Activated naive CD4-positive, alpha-beta T cell treated with anti-CD3 and anti-CD28 coated beads for 36 hours (primary cell): Measurements from ENCODE around the gene COL28A1. TPM values are rescaled to one million over a fixed set of nuclear protein-coding genes. Genes with fewer than 3 reads are reported as not detected.

Experiments used
- CTCF ChIA-PET: fragments of 350-600 bp; sonication (Branson Sonifier 250); formaldehyde crosslinking; loops from one replicate; lab custom pipeline; 2021; ENCODE audit warnings: antibody characterized with exemption; lab: Charles Lee
- DNase-seq: peaks from one replicate; pipeline ENCODE4 v3.0.0-alpha.2; 2020
- H3K27ac Mint-ChIP-seq: one replicate; pipeline ENCODE4 v1.8.0; 2021; ENCODE audit warnings: mild to moderate bottlenecking, mixed read lengths
- H3K27me3 Mint-ChIP-seq: one replicate; pipeline ENCODE4 v1.8.0; 2021; ENCODE audit warnings: low read depth, mixed read lengths
- H3K36me3 Mint-ChIP-seq: one replicate; pipeline ENCODE4 v1.8.0; 2021; ENCODE audit warnings: low read depth, mixed read lengths
- H3K4me1 Mint-ChIP-seq: one replicate; pipeline ENCODE4 v1.8.0; 2021; ENCODE audit warnings: low read depth, mixed read lengths
- H3K4me3 Mint-ChIP-seq: one replicate; pipeline ENCODE4 v1.8.0; 2021; ENCODE audit warnings: mild to moderate bottlenecking, moderate library complexity, mixed read lengths
- H3K9me3 Mint-ChIP-seq: one replicate; pipeline ENCODE4 v1.8.0; 2021; ENCODE audit warnings: mixed read lengths
- intact Hi-C: fragments of 100-400 bp; cut with micrococcal nuclease; formaldehyde crosslinking; loops from one replicate; pipeline ENCODE4 v1.15.1; 2023
- total RNA-seq, 2 experiments: library from RNA; stranded (reverse); gene quantifications; one replicate each; pipeline ENCODE4 v1.2.3, GENCODE V29; 2021

The COL28A1 gene
- total RNA-seq, 2 experiments from 2014 or later: not detected

- CTCF ChIA-PET: no interaction called here
These were observed 21.6 kb upstream of the COL28A1 start for GRCh38 chr7:7557252-7557651.

GRCh38 chr7:7556852-7557251 is 21.2 kb upstream of the COL28A1 start:
- peaks cover 9% of the 10 kb centered on the region for H3K9me3 Mint-ChIP-seq
- no peak overlapping the region for H3K27ac Mint-ChIP-seq
- H3K36me3 Mint-ChIP-seq: peaks cover 5% of the 10 kb centered on the region
- DNase-seq: no peak
- peaks cover 3% of the 10 kb centered on the region for H3K27me3 Mint-ChIP-seq
- CTCF ChIA-PET: no interaction called here
- H3K4me3 Mint-ChIP-seq: no peak overlapping the region
- intact Hi-C loops: no loop called here
- no peaks in the 10 kb centered on the region for H3K4me1 Mint-ChIP-seq

More at GRCh38 chr7:7557252-7557651, 21.6 kb upstream of the COL28A1 start:
- no peaks in the 10 kb centered on the region for H3K4me1 Mint-ChIP-seq
- intact Hi-C loops: no loop called here
- peaks cover 5% of the 10 kb centered on the region for H3K36me3 Mint-ChIP-seq
- peaks cover 3% of the 10 kb centered on the region for H3K27me3 Mint-ChIP-seq
- no peak overlapping the region for H3K27ac Mint-ChIP-seq
- peaks cover 9% of the 10 kb centered on the region for H3K9me3 Mint-ChIP-seq
- H3K4me3 Mint-ChIP-seq: no peak overlapping the region
- no peak for DNase-seq

- H3K4me1 Mint-ChIP-seq: no peaks in the 10 kb centered on the region
- H3K36me3 Mint-ChIP-seq: peaks cover 2% of the 10 kb centered on the region
- peaks cover 3% of the 10 kb centered on the region for H3K27me3 Mint-ChIP-seq
- H3K27ac Mint-ChIP-seq: no peak overlapping the region
- no peak overlapping the region for H3K4me3 Mint-ChIP-seq
- CTCF ChIA-PET: no interaction called here
- intact Hi-C loops: no loop called here
- DNase-seq: no peak
- H3K9me3 Mint-ChIP-seq: peaks cover 9% of the 10 kb centered on the region
These were observed 19.2 kb upstream of the COL28A1 start for GRCh38 chr7:7554649-7555575.

DNA sequence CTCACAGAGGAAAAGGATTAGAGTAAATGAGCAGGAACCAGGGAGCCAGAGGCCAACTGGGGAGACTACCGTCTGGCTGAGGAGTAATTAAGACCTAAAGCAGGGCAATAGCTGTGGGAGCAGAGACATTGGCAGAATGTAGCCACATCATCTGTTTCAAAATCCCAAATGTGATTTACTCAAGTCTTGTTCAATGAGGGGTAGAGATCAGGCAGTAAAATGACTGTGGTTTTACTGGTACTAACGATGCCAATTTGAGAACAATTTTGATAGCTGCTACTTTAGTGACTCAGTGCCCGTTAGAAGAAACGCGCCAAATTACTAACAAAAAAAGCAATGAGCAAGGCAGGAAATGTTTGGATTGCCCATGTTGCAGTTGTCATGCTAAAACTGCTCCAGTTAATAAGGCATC is 18.4 kb upstream of the COL28A1 start:
- Mint-ChIP-seq H3K9me3 (peaks cover 6% of the 10 kb centered on the region), H3K4me3 (no peak overlapping the region), H3K27me3 (peaks cover 3% of the 10 kb centered on the region), H3K36me3 (peaks cover 2% of the 10 kb centered on the region), H3K27ac (no peak overlapping the region), H3K4me1 (no peaks in the 10 kb centered on the region)
- no peak for DNase-seq
- intact Hi-C loops: no loop called here
- CTCF ChIA-PET: no interaction called here

DNA sequence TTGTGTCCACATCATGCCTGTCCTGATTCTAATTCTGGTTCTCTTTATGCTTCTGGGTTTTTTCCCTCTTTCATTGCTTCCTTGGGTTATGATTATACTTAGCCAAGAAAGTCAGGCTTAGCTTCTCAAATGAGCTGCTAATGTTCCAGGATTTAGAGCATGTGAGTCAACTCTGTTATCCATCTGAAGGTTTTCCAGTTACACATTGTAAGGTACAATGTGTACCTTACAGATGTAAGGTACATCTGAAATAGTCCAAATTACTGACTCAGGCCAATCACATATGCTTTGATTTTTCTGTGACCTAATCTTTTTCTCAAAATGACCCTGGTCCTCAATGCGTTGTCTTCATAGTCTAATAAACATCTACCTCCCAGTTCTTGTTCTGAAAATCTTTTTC is 17.7 kb upstream of the COL28A1 start:
- CTCF ChIA-PET: no interaction called here
- Mint-ChIP-seq H3K36me3 (peaks cover 2% of the 10 kb centered on the region), H3K9me3 (no peaks in the 10 kb centered on the region), H3K4me3 (no peak overlapping the region), H3K27me3 (peaks cover 3% of the 10 kb centered on the region), H3K27ac (no peak overlapping the region), H3K4me1 (no peaks in the 10 kb centered on the region)
- intact Hi-C loops: no loop called here
- DNase-seq: no peak

DNA sequence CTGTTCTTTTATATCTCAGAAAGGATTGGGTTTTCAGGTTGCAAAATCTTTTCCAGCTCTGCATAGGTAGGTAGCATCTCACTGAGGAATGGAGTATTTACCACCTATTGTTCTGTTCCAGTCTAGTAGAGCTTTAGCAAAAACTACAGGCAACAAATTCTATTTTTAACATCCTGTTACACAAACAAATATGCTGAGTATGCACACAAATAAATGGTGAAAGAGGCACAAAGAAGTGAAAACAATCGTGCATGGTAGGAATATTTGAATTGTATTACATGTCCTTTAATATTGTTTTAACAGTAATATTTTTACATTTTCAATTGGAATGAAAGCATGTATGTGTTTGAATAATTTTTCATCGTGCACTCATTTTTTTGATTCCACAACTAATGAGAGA is 16.5 kb upstream of the COL28A1 start:
- CTCF ChIA-PET: no interaction called here
- H3K9me3 Mint-ChIP-seq: no peaks in the 10 kb centered on the region
- H3K27ac Mint-ChIP-seq: no peak overlapping the region
- DNase-seq: no peak
- H3K27me3 Mint-ChIP-seq: peaks cover 3% of the 10 kb centered on the region
- H3K4me1 Mint-ChIP-seq: no peaks in the 10 kb centered on the region
- no peaks in the 10 kb centered on the region for H3K36me3 Mint-ChIP-seq
- no peak overlapping the region for H3K4me3 Mint-ChIP-seq
- intact Hi-C loops: no loop called here

GRCh38 chr7:7550663-7551062 is 15.0 kb upstream of the COL28A1 start:
- Mint-ChIP-seq H3K4me3 (no peak overlapping the region), H3K27me3 (peaks cover 3% of the 10 kb centered on the region), H3K4me1 (no peaks in the 10 kb centered on the region), H3K9me3 (no peaks in the 10 kb centered on the region), H3K36me3 (no peaks in the 10 kb centered on the region), H3K27ac (no peak overlapping the region)
- no peak for DNase-seq
- CTCF ChIA-PET: no interaction called here
- intact Hi-C loops: no loop called here

DNA sequence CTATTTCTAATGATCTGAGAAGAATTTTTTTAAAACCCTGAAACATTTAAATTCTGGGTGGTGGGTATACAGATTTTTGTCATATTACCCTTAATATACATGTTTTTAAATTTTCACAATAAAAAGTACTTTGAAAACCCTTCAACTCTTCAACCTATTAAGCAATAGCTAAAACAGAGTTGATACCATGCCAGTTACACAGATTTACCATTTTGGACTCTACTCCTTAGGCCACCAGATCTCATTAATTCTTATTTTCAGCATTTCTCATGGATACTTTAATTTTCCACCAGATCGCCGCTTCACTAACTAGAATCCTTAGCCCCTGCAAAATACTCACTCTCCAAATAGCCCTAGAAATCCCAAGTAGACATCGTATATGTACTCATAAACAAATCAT is 12.7 kb upstream of the COL28A1 start:
- no peaks in the 10 kb centered on the region for H3K9me3 Mint-ChIP-seq
- no peaks in the 10 kb centered on the region for H3K27me3 Mint-ChIP-seq
- no peak overlapping the region for H3K27ac Mint-ChIP-seq
- no peak overlapping the region for H3K4me3 Mint-ChIP-seq
- no peaks in the 10 kb centered on the region for H3K4me1 Mint-ChIP-seq
- CTCF ChIA-PET: no interaction called here
- DNase-seq: no peak
- intact Hi-C loops: no loop called here
- H3K36me3 Mint-ChIP-seq: no peaks in the 10 kb centered on the region

GRCh38 chr7:7542251-7542835 is 6.7 kb upstream of the COL28A1 start:
- H3K27ac Mint-ChIP-seq: no peak overlapping the region
- H3K4me3 Mint-ChIP-seq: no peak overlapping the region
- CTCF ChIA-PET: interaction anchor here (0.6 to 3.3 kb wide), 6 partner anchors 13 to 448 kb away, joined by 3 to 14 read pairs (median 4); no protein-coding TSS in a partner anchor
- H3K36me3 Mint-ChIP-seq: no peaks in the 10 kb centered on the region
- H3K27me3 Mint-ChIP-seq: no peaks in the 10 kb centered on the region
- DNase-seq: no peak
- no peaks in the 10 kb centered on the region for H3K9me3 Mint-ChIP-seq
- intact Hi-C loops: loop anchor here (5.0 kb wide), 2 partner anchors 675 to 755 kb away; no protein-coding TSS in a partner anchor
- no peaks in the 10 kb centered on the region for H3K4me1 Mint-ChIP-seq

GRCh38 chr7:7539711-7540110 is 4.0 kb upstream of the COL28A1 start:
- CTCF ChIA-PET: no interaction called here
- no peak for DNase-seq
- no peaks in the 10 kb centered on the region for H3K36me3 Mint-ChIP-seq
- H3K4me1 Mint-ChIP-seq: no peaks in the 10 kb centered on the region
- no peak overlapping the region for H3K4me3 Mint-ChIP-seq
- intact Hi-C loops: loop anchor here (2.0 to 5.0 kb wide), 6 partner anchors 115 to 758 kb away; no protein-coding TSS in a partner anchor
- no peaks in the 10 kb centered on the region for H3K9me3 Mint-ChIP-seq
- no peak overlapping the region for H3K27ac Mint-ChIP-seq
- H3K27me3 Mint-ChIP-seq: no peaks in the 10 kb centered on the region

DNA sequence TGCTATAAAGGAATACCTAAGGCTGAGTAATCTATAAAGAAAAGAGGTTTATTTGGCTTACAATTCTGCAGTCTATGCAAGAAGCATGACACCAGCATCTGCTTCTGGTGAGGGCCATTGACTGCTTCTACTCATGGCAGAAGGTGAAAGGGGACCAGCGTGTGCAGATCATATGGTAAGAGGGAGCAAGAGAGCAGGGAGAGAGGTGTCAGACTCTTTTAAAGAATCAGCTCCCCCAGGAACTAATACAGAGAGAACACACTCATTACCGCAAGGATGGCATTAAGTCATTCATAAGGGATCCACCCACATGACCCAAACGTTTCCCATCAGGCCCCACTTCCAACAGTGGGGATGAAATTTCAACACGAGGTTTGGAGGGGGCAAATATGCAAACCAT is 3.5 kb upstream of the COL28A1 start:
- Mint-ChIP-seq H3K9me3 (no peaks in the 10 kb centered on the region), H3K4me1 (no peaks in the 10 kb centered on the region), H3K36me3 (no peaks in the 10 kb centered on the region), H3K4me3 (no peak overlapping the region), H3K27ac (no peak overlapping the region), H3K27me3 (no peaks in the 10 kb centered on the region)
- CTCF ChIA-PET: interaction anchor here (0.6 to 0.7 kb wide), 3 partner anchors 274 to 519 kb away, joined by 3 read pairs; no protein-coding TSS in a partner anchor
- intact Hi-C loops: no loop called here
- no peak for DNase-seq

DNA sequence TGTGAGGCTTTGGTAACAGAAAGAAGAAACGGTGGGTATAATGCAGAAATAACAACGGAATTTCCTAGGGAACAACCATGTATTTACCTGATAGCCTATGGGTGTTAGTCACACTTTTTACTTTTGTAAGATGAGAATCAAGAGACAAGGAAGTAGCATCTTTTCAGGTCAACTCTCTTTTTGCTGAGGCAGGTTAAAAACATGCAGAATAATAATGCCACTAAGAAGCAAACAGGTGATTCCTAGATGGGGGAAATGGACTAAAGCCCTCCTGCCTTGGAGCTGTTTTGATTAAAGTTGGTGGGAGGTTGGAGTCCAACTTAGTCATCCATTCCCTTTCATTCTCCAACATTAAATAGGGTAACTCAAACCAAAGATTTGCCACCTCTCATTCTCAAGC is 2.0 kb upstream of the COL28A1 start:
- Mint-ChIP-seq H3K27me3 (no peaks in the 10 kb centered on the region), H3K4me1 (no peaks in the 10 kb centered on the region), H3K4me3 (no peak overlapping the region), H3K27ac (no peak overlapping the region), H3K9me3 (no peaks in the 10 kb centered on the region), H3K36me3 (no peaks in the 10 kb centered on the region)
- DNase-seq: no peak
- CTCF ChIA-PET: no interaction called here
- intact Hi-C loops: no loop called here
